GM21576 (cell line): ENCODE data around the gene STK32B.

Source experiments
- ATAC-seq: cut with Tn5 transposase; IDR thresholded peaks from one replicate; pipeline ENCODE4 v1.9.1; 2021; ENCODE audit warnings: mild to moderate bottlenecking, moderate library complexity; ENCODE audit not compliant: unreplicated experiment

STK32B gene

GRCh38 chr4:5120468-5120867 is 69.2 kb downstream of the STK32B start:
- no peak for ATAC-seq

DNA sequence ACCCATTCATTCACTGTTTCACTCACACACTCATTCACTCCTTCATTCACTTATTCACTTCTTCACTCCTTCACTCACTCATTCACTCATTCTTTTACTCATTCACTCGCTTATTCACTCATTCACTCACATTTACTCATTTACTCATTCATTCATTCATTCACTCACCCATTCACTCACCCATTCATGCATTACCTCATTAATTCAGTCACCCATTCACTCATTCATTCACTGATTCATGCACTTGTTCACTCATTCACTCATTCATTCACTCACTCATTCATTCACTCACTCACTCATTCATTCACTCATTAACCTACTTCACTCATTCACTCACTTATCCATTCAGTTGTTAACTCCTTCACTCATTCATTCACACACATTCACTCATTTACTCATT is 70.8 kb downstream of the STK32B start:
- no peak for ATAC-seq

- no peak for ATAC-seq
Measured at GRCh38 chr4:5124876-5125275, 73.6 kb downstream of the STK32B start.

DNA sequence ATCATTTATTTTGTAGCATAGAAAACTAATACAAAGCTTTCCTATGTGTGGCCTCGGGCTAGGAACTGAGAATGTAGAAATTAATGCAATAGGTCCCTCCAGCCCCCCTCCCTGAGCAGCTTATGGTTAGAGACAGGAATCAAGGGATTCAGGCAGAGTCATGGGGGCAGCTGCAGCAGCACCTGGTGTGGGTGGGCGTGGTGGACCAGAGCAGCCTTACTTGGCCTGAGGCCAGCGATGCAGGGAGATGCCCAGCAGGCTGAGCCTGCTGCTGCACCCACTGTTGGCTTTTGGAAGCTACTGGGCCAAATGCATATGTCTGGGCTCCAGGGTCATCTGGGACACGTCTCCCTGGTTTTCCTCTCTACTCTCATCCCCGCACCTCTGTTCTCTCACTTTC is 74.0 kb downstream of the STK32B start:
- no peak for ATAC-seq

DNA sequence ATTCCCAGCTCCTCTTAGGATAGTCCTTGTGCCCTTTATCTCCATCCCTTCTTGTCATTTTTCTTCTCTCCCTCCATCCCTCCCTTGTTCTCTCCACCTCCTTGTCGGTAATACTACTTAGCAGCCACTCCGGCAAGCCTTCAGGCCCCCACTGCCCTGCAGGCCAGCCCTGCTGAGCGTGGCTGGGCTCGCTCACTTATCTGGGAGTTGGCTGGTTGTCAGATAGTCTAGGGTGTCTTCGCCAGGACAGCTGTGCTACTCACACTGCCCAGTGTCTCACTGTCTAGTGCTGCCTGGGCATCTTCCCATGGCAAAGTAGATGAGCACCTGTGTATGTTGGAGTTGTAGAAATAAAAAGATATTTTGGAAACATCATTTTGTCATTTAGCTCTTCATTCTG is 75.0 kb downstream of the STK32B start:
- no peak for ATAC-seq

DNA sequence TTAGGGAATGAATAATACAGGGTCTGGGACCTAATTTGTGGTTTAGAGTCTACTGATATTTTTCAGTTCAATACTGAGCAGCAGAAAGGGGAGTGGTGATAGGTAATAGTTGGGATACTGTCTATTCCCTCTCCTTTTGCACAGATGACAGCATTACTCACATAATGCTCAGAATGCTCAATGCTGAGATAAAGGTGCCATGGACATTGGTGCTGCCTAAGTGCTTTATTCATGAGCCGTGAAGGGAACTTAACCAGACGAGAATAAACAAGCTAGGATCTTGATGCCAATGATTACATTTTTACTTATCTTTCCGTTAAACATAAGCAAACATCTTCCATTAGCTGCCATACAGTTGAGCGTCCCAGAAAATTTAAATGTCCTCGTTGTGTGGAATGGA is 75.6 kb downstream of the STK32B start:
- ATAC-seq = no peak

GRCh38 chr4:5127556-5127955 is 76.3 kb downstream of the STK32B start:
- no peak for ATAC-seq

DNA sequence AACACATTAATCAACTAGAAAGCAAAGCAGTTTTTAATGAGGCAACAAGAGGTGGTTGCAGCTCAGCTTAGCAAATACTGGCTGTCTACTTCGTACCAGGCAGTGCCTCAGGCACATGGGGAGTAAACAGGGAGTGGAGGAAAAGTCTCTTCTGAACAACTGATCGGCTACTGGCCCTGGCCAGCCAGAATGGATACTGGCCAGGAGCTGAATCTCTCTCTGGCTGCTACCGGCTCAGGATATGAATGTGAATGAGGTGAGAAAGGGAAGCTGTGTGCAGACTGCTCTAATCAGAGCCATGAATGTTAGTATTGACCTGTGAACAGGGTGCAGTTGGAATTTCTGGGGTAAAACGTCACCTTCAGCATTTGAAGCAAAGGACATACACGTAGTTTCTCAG is 77.3 kb downstream of the STK32B start:
- ATAC-seq = no peak

DNA sequence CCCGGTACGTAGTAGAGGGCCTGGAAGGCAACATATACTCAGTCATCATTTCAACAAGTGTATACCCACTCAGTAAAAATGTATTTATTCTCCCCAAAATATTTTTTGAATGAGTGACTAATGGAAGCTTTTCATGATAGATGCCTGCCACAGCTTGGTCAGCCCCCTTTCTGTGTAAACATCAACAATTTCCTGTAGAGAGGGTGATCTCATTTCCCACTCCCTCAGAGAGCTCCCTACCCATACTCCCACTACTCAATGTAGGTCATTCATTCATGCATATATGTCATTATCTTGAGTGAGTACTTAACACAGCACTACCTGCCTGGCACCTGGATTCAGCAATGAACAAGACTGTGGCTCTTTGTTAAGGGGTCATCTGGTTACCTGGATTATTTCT is 81.9 kb downstream of the STK32B start:
- no peak for ATAC-seq

DNA sequence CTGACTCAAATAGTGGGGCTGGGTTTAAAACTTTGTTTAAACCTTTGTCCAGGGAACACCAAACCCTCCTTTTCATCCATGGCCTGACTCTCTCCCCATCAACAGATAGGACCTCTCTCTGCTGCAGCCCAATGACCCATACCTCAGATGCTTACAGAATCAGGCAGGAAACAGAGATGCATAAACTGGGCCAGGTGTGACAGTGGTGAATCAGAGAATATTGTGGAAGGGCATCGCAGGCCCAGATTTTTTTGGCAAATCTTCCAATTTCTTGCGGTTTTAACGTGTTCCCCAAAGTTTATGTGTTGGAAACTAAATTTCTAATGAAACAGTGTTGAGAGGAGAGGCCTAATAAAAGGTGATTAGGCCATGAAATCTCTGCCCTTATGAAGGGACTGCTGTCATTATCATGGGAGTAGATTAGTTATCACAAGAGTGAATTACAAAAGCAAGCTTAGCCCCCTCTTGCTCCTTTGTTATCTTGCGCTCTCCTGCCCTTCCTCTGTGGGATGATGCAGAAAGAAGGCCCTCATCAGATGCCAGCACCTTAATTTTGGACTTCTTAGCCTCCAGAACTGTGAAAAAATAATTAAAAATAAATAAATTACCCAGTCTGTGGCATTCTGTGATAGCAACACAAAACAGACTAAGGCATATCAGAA is 82.8 kb downstream of the STK32B start:
- ATAC-seq = no peak

DNA sequence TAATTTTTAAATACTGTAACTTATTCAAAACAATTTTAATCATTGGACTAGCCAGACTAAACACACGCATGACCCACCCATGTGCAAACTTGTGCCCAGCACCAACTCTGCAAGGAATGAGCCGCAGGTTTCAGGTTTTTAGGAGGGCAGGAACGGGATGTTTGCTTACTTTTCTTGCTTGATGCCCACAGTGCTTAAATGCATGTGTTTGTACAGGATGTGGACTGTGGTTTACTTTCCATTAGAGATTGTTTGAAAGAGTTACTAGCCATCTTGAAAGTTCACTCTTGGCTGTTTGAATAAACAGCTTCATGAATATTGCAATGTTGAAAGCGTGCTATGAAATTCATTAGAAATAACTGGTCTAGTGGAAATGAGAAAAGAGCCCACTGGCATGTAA is 83.3 kb downstream of the STK32B start:
- ATAC-seq = no peak

DNA sequence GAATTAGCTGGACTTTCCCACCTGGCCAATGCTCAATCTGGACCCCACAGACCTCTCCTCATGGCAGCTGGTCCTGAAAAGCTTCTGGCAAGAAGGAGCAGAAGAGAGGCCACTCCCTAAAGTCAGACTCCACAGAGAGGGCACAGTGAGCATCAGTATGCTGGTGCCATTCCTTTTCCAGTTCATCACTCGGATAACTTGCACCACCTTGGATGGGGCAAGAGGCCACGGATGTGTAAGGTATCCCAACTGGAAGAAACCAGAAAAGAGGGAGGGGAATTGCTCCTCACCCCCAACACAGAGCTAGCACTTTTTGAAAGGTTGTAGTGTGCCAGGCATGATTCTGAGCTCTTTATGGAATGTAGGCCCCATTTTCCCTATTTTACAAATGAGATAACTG is 85.9 kb downstream of the STK32B start:
- no peak for ATAC-seq

- no peak for ATAC-seq
Measured at GRCh38 chr4:5137927-5138326, 86.6 kb downstream of the STK32B start.

- no peak for ATAC-seq
Measured at GRCh38 chr4:5138389-5138788, 87.1 kb downstream of the STK32B start.

GRCh38 chr4:5139141-5139540 is 87.9 kb downstream of the STK32B start:
- no peak for ATAC-seq

DNA sequence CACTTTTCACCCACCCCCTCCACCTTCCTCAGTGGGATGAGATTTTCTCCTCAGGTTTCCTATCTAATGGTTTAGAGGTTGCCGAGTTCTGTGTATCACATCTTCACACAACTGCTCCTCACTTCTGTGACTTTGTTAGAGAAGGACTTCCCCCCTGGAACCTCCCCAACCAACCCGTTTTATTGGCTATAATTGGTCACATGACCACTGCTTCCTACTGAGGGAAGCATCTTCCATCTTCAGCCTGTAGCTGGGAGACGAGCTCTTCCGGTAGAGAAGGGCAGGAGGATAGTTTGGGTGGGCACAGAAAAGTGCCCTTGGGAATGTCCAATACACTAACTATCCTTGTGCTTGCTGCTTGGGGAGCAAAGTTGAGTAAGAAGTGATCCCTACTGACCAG is 90.5 kb downstream of the STK32B start:
- no peak for ATAC-seq

DNA sequence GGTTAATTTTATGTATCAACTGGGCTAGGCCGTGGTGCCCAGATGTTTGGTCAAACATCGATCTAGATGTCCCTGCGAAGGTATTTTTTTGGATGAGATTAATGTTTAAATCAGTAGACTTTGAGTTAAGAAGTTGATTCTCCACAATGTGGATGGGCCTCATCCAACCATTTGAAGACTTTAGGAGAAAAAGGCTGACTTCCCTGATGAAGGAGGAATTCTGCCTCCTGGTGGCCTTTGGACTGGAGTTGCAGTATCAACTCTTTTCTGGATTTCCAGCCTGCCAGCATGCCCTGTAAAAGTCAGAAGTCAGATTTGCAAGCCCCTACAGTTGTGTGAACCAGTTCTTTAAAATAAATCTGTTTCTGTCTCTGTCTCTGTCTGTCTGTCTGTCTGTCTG is 91.4 kb downstream of the STK32B start:
- no peak for ATAC-seq

- no peak for ATAC-seq
Measured at GRCh38 chr4:5143306-5143861, 92.1 kb downstream of the STK32B start.

GRCh38 chr4:5143940-5144339 is 92.7 kb downstream of the STK32B start:
- no peak for ATAC-seq

DNA sequence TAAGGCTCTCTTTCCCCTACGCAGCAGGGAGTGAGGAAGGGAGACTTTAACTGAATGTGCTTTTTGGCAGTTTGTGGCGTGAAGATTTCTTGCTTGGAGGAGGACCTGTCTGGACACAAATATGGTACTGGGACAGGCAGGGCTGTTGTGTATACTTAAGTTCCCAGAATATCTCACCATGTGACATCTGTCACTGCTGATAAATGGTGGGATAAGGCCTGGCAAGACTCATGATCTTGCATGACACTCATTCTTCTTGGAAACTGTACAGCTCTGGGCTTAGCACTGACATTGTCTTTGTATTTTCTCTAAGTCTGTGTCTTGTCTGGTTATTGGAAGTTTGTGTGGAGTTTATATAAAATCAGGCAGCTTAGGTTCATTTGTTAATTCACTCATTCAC is 93.1 kb downstream of the STK32B start:
- no peak for ATAC-seq

DNA sequence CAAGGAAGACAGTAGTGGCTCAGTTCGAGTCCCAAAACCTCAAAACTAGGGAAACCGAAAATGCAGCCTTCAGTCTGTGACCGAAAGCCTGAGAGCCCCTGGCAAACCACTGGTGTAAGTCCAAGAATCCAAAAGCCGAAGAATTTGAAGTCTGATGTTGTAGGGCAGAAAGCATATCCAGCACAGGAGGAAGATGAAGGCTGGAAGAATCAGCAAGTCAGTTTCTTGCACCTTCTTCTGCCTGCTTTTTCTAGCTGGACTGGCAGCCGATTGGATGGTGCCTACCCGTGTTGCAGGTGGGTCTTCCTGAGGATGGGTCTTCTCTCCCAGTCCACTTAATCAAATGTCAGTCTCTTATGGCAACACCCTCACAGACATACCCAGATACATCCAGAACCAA is 95.0 kb downstream of the STK32B start:
- ATAC-seq = no peak

DNA sequence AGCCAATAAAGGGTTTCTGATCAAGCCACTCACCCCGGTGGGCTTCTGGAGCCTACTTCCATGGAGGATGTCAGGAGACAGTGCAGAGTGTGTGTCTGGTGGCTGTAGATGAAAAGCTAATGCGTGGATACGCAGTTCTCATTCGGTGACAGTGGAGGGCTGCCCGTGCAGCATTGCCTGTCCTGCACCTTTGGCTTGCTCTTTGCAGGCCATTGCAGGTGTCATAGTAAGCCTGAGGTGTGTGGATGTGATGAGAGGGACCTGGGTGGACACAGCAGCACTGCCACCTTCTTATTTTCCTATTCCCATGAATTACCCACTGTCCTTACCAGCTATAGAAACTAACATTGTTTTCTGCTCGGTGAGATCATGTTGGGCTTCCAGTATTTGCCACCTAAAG is 101.2 kb downstream of the STK32B start:
- no peak for ATAC-seq

- ATAC-seq = no peak
Measured at GRCh38 chr4:5156682-5157081, 105.4 kb downstream of the STK32B start.
